Skeletal muscle satellite cell (primary cell): ENCODE results near the gene GPC1.

ENCODE experiments used
- H3K27me3 ChIP-seq: 2 replicates; pipeline ENCODE4 v1.7.0; 2013; ENCODE audit warnings: low read length; ENCODE audit not compliant: control insufficient read depth, insufficient read depth
- H3K36me3 ChIP-seq: 2 replicates; pipeline ENCODE4 v1.7.0; 2013; ENCODE audit warnings: mild to moderate bottlenecking, control low read depth, low read length; ENCODE audit not compliant: insufficient read depth
- H3K4me1 ChIP-seq: 2 replicates; pipeline ENCODE4 v1.7.0; 2013; ENCODE audit warnings: low read length; ENCODE audit not compliant: control insufficient read depth, insufficient read depth
- H3K4me2 ChIP-seq: 2 replicates; pipeline ENCODE4 v1.7.0; 2013; ENCODE audit warnings: mild to moderate bottlenecking, low read length
- H3K4me3 ChIP-seq: 2 replicates; pipeline ENCODE4 v1.7.0; 2013; ENCODE audit warnings: low read length
- H3K9ac ChIP-seq: 2 replicates; pipeline ENCODE4 v1.7.0; 2013; ENCODE audit warnings: mild to moderate bottlenecking, low read depth, low read length, moderate library complexity
- H3K9me3 ChIP-seq: replicated peaks from 2 replicates; pipeline ENCODE4 v1.7.0; 2013; ENCODE audit warnings: mild to moderate bottlenecking, control low read depth, low read length

GPC1 gene

GRCh38 chr2:240392084-240392947, 43.1 kb upstream of the GPC1 start:
- H3K27me3 ChIP-seq: no peaks in the 10 kb centered on the region
- no peak overlapping the region for H3K9ac ChIP-seq
- H3K9me3 ChIP-seq: no peaks in the 10 kb centered on the region
- no peak overlapping the region for H3K4me2 ChIP-seq
- H3K4me1 ChIP-seq: peaks cover 29% of the 10 kb centered on the region
- no peaks in the 10 kb centered on the region for H3K36me3 ChIP-seq
- no peak overlapping the region for H3K4me3 ChIP-seq

- no peak overlapping the region for H3K9ac ChIP-seq
- H3K4me1 ChIP-seq: peaks cover 20% of the 10 kb centered on the region
- H3K9me3 ChIP-seq: no peaks in the 10 kb centered on the region
- no peak overlapping the region for H3K4me2 ChIP-seq
- H3K27me3 ChIP-seq: no peaks in the 10 kb centered on the region
- H3K4me3 ChIP-seq: no peak overlapping the region
- H3K36me3 ChIP-seq: no peaks in the 10 kb centered on the region
Observed at GRCh38 chr2:240392948-240393830, 42.3 kb upstream of the GPC1 start.

- Histone ChIP-seq H3K4me2 (no peak overlapping the region), H3K9me3 (no peaks in the 10 kb centered on the region), H3K9ac (no peak overlapping the region), H3K36me3 (no peaks in the 10 kb centered on the region), H3K27me3 (no peaks in the 10 kb centered on the region), H3K4me3 (no peak overlapping the region), H3K4me1 (peaks cover 18% of the 10 kb centered on the region)
Observed at GRCh38 chr2:240393831-240394410, 41.5 kb upstream of the GPC1 start.

GRCh38 chr2:240394549-240394948, 40.9 kb upstream of the GPC1 start:
- Histone ChIP-seq H3K9me3 (no peaks in the 10 kb centered on the region), H3K4me1 (peaks cover 18% of the 10 kb centered on the region), H3K36me3 (no peaks in the 10 kb centered on the region), H3K4me2 (no peak overlapping the region), H3K9ac (no peak overlapping the region), H3K4me3 (no peak overlapping the region), H3K27me3 (no peaks in the 10 kb centered on the region)

- Histone ChIP-seq H3K4me1 (peaks cover 18% of the 10 kb centered on the region), H3K36me3 (no peaks in the 10 kb centered on the region), H3K9me3 (no peaks in the 10 kb centered on the region), H3K4me2 (no peak overlapping the region), H3K9ac (no peak overlapping the region), H3K27me3 (no peaks in the 10 kb centered on the region), H3K4me3 (no peak overlapping the region)
Observed at GRCh38 chr2:240395448-240395847, 40.0 kb upstream of the GPC1 start.

- Histone ChIP-seq H3K9ac (no peak overlapping the region), H3K9me3 (no peaks in the 10 kb centered on the region), H3K27me3 (no peaks in the 10 kb centered on the region), H3K36me3 (no peaks in the 10 kb centered on the region), H3K4me1 (peaks cover 18% of the 10 kb centered on the region), H3K4me3 (no peak overlapping the region), H3K4me2 (no peak overlapping the region)
Observed at GRCh38 chr2:240395896-240396622, 39.4 kb upstream of the GPC1 start.

GRCh38 chr2:240396623-240397541, 38.6 kb upstream of the GPC1 start:
- Histone ChIP-seq H3K9ac (no peak overlapping the region), H3K4me3 (no peak overlapping the region), H3K4me2 (no peak overlapping the region), H3K9me3 (no peaks in the 10 kb centered on the region), H3K4me1 (peaks cover 18% of the 10 kb centered on the region), H3K27me3 (no peaks in the 10 kb centered on the region), H3K36me3 (no peaks in the 10 kb centered on the region)

GRCh38 chr2:240397542-240397916, 37.9 kb upstream of the GPC1 start:
- Histone ChIP-seq H3K27me3 (no peaks in the 10 kb centered on the region), H3K9ac (no peak overlapping the region), H3K4me3 (no peak overlapping the region), H3K4me1 (peaks cover 12% of the 10 kb centered on the region), H3K4me2 (no peak overlapping the region), H3K36me3 (no peaks in the 10 kb centered on the region), H3K9me3 (no peaks in the 10 kb centered on the region)

GRCh38 chr2:240397924-240398645, 37.4 kb upstream of the GPC1 start:
- Histone ChIP-seq H3K9me3 (no peaks in the 10 kb centered on the region), H3K36me3 (no peaks in the 10 kb centered on the region), H3K27me3 (no peaks in the 10 kb centered on the region), H3K4me1 (peaks cover 7% of the 10 kb centered on the region), H3K9ac (no peak overlapping the region), H3K4me2 (no peak overlapping the region), H3K4me3 (no peak overlapping the region)

- Histone ChIP-seq H3K9ac (no peak overlapping the region), H3K36me3 (no peaks in the 10 kb centered on the region)
Observed at GRCh38 chr2:240398661-240399267, 36.7 kb upstream of the GPC1 start.

More at GRCh38 chr2:240398661-240399267, 36.7 kb upstream of the GPC1 start:
- Histone ChIP-seq H3K27me3 (no peaks in the 10 kb centered on the region), H3K9me3 (no peaks in the 10 kb centered on the region), H3K4me2 (no peak overlapping the region), H3K4me3 (no peak overlapping the region), H3K4me1 (peaks cover 5% of the 10 kb centered on the region)
